ENCODE measurements around the gene TAC4. TPM values are rescaled to one million over a fixed set of nuclear protein-coding genes. Genes with fewer than 3 reads are reported as not detected.

TAC4 gene
- total and polyA plus RNA-seq, 9 of the 15 experiments (the other 6 are each of a cell fraction or from before 2014, with no cell fraction given): 0.17 TPM; not detected in 8

DNA sequence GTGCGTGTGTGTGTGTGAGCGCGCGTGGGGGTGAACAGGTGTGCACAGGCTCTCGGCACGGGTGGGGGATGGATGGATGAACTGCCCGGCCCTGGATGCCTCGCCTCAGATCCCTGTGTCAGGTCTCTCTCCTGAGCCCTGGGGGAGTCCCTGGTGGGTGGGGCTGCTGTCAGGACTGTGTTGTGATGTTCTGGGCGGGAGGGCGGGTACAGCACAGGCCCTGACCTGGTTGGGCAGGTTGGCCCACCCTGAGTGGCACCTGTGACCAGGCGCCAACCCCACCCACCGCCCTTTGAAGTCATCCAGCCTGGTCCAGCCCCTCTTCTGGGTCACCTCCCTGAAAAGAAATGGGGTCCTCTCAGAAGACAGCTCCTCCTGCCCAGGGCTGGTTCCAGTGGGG, 41.6 kb upstream of the TAC4 start:
- Histone ChIP-seq H3K9me1 (ENCODE audit: control insufficient read depth, insufficient read depth, low read length) (no peaks in the 10 kb centered on the region), H3K9me3 (replicated peaks; ENCODE audit: control insufficient read depth, insufficient read depth, low read depth, low read length) (no peaks in the 10 kb centered on the region), H3K36me3 (ENCODE audit: control insufficient read depth, insufficient read depth, low read length) (no peaks in the 10 kb centered on the region), H2AFZ (ENCODE audit: low read depth, low read length) (no peak overlapping the region), H3K27me3 (ENCODE audit: control insufficient read depth in 2 of 2, insufficient read depth in 2 of 2, low read length in 2 of 2) (peaks cover 26 to 59% of the 10 kb centered on the region in 2 experiments), H3K79me2 (ENCODE audit: control insufficient read depth, insufficient read depth, low read length) (no peaks in the 10 kb centered on the region), H3K4me3 (no peak overlapping the region), H3K4me1 (replicated peaks in 1 of 2; ENCODE audit: control insufficient read depth in 2 of 2, insufficient read depth in 2 of 2, low read length in 2 of 2) (peaks cover 0 to 11% of the 10 kb centered on the region in 2 experiments; a peak in 2 of 5 replicates), H3K4me2 (ENCODE audit: insufficient read depth, low read length) (no peak overlapping the region), H3K27ac (ENCODE audit: extremely low read depth, low read depth, low read length) (no peak overlapping the region), H3K9ac (ENCODE audit: insufficient read depth in 1 of 2, low read depth in 2 of 2, low read length in 2 of 2) (no peak overlapping the region), H4K20me1 (replicated peaks; ENCODE audit: control insufficient read depth, insufficient read depth, low read length) (no peaks in the 10 kb centered on the region)
- intact Hi-C loops (cut with micrococcal nuclease): loop anchor here (10.0 kb wide), 1 partner anchor 195 kb away; no protein-coding TSS in a partner anchor
- no peak for FAIRE-seq
- no TSS peak for BruUV-seq (replicated peaks)
- no peak for ATAC-seq
- CTCF ChIA-PET (ENCODE audit: low intra/inter-chr PET ratio): no interaction called here
- WGBS (ENCODE audit: insufficient coverage, low coverage, missing lambda C conversion rate): 0% methylated on average over 5 of the region's 12 CpGs
- POLR2A ChIA-PET: no interaction called here
- TF ChIP-seq ARID2 (IDR thresholded peaks at IDR 0.05) (no peak), MTA2 (IDR thresholded peaks at IDR 0.05; ENCODE audit: low read depth) (no peak), KLF10 (CRISPR knock-in tag; IDR thresholded peaks at IDR 0.05) (no peak), ZFP36 (IDR thresholded peaks at IDR 0.05; ENCODE audit: low read depth, low read length, partially characterized antibody) (no peak), NONO (IDR thresholded peaks at IDR 0.05; ENCODE audit: low read depth in 2 of 2, low read length in 1 of 2) (no peak), SRF (CRISPR knock-in tag; IDR thresholded peaks at IDR 0.05) (no peak)
- TF ChIP-seq, protein P1, sequence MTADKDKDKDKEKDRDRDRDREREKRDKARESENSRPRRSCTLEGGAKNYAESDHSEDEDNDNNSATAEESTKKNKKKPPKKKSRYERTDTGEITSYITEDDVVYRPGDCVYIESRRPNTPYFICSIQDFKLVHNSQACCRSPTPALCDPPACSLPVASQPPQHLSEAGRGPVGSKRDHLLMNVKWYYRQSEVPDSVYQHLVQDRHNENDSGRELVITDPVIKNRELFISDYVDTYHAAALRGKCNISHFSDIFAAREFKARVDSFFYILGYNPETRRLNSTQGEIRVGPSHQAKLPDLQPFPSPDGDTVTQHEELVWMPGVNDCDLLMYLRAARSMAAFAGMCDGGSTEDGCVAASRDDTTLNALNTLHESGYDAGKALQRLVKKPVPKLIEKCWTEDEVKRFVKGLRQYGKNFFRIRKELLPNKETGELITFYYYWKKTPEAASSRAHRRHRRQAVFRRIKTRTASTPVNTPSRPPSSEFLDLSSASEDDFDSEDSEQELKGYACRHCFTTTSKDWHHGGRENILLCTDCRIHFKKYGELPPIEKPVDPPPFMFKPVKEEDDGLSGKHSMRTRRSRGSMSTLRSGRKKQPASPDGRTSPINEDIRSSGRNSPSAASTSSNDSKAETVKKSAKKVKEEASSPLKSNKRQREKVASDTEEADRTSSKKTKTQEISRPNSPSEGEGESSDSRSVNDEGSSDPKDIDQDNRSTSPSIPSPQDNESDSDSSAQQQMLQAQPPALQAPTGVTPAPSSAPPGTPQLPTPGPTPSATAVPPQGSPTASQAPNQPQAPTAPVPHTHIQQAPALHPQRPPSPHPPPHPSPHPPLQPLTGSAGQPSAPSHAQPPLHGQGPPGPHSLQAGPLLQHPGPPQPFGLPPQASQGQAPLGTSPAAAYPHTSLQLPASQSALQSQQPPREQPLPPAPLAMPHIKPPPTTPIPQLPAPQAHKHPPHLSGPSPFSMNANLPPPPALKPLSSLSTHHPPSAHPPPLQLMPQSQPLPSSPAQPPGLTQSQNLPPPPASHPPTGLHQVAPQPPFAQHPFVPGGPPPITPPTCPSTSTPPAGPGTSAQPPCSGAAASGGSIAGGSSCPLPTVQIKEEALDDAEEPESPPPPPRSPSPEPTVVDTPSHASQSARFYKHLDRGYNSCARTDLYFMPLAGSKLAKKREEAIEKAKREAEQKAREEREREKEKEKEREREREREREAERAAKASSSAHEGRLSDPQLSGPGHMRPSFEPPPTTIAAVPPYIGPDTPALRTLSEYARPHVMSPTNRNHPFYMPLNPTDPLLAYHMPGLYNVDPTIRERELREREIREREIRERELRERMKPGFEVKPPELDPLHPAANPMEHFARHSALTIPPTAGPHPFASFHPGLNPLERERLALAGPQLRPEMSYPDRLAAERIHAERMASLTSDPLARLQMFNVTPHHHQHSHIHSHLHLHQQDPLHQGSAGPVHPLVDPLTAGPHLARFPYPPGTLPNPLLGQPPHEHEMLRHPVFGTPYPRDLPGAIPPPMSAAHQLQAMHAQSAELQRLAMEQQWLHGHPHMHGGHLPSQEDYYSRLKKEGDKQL (CRISPR knock-in tag; IDR thresholded peaks at IDR 0.05; ENCODE audit: borderline replicate concordance): no peak
- TF ChIP-seq, protein P2, sequence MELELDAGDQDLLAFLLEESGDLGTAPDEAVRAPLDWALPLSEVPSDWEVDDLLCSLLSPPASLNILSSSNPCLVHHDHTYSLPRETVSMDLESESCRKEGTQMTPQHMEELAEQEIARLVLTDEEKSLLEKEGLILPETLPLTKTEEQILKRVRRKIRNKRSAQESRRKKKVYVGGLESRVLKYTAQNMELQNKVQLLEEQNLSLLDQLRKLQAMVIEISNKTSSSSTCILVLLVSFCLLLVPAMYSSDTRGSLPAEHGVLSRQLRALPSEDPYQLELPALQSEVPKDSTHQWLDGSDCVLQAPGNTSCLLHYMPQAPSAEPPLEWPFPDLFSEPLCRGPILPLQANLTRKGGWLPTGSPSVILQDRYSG (tag; conservative IDR thresholded peaks at IDR 0.05; ENCODE audit: low read depth): no peak
- in situ Hi-C loops (cut with MboI): no loop called here
- no peak for DNase-seq (ENCODE audit: extremely low read depth in 1 of 4, low spot score in 3 of 4)

Data from K562 (cell line).